ENCODE measurements around the gene BTF3.
"Not testable (repeated sequence)": the region's sequence is repeated elsewhere in the genome, so short reads cannot be mapped to it uniquely, and the experiment has no call there.

Gene BTF3

DNA sequence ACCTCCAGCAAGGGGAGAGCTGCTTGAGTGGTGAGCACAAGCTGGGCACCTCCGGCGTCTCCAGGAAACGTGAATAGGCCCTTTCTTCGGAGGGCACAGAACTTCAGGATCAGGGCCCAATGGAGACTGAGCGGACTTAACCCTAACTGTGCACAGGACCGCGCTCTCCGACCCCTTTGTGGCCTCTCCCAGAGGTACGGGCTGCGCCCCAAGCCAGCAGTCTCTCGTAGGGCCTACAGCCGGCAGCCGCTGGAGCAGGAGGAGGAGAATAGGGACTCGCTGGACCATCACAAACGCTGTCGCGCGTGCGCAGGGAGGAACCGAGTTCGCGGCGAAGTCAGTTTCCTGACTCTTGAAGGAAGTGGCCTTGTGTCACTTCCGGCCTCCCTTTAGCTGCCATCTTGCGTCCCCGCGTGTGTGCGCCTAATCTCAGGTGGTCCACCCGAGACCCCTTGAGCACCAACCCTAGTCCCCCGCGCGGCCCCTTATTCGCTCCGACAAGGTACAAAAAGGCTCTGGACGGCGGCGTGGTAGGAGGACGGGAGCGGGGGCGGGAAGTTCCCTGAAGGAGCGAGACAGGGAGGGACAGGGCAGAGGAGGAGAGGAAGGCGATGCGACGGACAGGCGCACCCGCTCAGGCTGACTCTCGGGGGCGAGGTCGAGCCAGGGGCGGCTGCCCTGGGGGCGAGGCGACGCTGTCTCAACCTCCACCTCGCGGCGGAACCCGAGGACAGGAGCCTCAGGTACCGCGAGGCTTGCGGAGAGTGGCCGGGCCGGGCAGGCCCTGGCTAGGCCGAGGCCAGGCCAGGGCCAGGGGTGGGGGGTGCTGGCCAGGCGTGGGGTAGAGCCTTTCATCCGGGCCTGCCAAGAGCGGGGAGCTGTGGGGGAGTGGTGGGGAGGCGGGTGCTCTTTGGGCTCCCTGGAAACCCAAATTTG is at the start of gene BTF3:
Gene BTF3 (plus strand): TSS at position 386 of the 936 bp plus-strand sequence. CDS start 226 bp downstream, at position 612.
- H3K4me1 ChIP-seq, result peaks cover 33% of the 10 kb centered on the region
- peak within 1 kb of the TSS; percentile 95 for H3K4me3 ChIP-seq
- peak within 1 kb of the TSS; percentile 84 for H3K4me2 ChIP-seq
- peak within 1 kb of the TSS; percentile 98 for H3K9ac ChIP-seq
- H3K36me3 ChIP-seq, result peaks cover 26% of the 10 kb centered on the region
- no peak for TF ChIP-seq Cebpa-rat (IDR thresholded peaks at IDR 0.05)
- no peaks in the 10 kb centered on the region for H3K9me3 ChIP-seq
- peaks cover 43% of the 10 kb centered on the region for H4K20me1 ChIP-seq
- H3K27me3 ChIP-seq, result no peaks in the 10 kb centered on the region
- peak within 1 kb of the TSS; percentile 99 for H3K27ac ChIP-seq

DNA sequence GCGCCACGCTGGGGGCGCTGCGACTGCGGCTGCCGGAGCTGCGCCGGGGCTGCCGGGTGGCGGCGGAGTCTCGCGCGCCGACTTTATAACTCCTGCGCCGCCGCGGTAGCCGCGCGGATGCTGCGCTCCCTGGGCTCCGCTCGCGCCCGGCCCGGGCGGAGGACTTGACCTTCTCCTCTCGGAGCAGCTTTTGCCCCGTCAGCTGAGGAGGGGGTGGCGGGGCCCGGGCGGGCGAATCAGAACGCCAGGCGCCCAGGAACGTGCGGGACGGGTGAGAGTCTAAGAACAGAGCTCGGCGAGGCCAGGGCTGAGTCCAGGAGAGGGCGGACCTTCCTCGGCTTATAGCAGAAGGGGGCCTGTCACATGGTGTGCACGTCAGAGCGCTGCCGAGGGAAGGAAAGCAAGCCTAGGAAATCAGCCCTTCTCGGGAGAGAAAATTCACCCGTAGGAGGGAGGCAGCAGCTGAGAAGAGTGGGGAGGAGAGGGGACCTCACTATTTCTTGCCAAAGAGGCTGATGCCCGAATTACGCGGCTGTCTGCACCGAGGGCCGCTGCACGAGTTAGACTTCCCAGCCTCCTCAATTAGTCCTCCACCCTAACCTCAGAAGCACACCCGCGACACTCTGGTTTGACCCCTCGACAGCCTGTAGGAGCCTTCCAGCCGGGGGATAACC is 49.6 kb upstream of the BTF3 start, which contains the start of gene FOXD1:
Gene FOXD1 (minus strand): TSS at position 315 of the 674 bp plus-strand sequence. CDS start 415 bp downstream, outside the sequence.
- H3K9me3 ChIP-seq, result peaks cover 30% of the 10 kb centered on the region
- TF ChIP-seq Cebpa-rat (IDR thresholded peaks at IDR 0.05), result no peak
- H3K27ac ChIP-seq, result no peak within 1 kb of the TSS
- H3K4me3 ChIP-seq, result peak within 1 kb of the TSS; percentile 68
- peaks cover 29% of the 10 kb centered on the region for H3K4me1 ChIP-seq
- H3K27me3 ChIP-seq, result peaks cover 100% of the 10 kb centered on the region
- peak within 1 kb of the TSS; percentile 94 for H3K4me2 ChIP-seq
- H3K36me3 ChIP-seq, result no peaks in the 10 kb centered on the region
- H4K20me1 ChIP-seq, result peaks cover 85% of the 10 kb centered on the region
- no peak within 1 kb of the TSS; the same call in 1 of the 2 replicates for H3K9ac ChIP-seq

DNA sequence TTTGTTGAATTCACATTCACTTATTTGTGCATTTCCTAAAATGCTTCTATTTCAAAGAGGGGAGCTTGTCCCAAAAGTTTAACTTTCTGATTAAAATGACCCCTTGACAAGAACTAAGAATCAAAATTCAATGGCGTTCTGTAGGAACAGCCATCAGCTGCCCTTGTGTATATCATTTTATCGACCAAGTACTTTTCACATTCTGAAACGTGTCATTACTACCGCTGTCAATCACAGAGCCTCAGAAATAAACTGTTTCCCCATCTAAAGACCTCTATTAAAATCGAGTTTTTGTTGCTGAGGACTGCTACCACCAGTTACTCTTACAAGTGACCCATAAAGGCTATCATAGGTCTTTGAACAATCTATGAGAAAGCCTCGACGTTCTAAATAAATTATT is 48.1 kb upstream of the BTF3 start:
- TF ChIP-seq Cebpa-rat (IDR thresholded peaks at IDR 0.05), result no peak
- Histone ChIP-seq H3K4me3 (no peak overlapping the region), H3K9ac (no peak overlapping the region), H3K27me3 (peaks cover 91% of the 10 kb centered on the region), H3K27ac (no peak overlapping the region), H3K4me2 (no peak overlapping the region), H3K9me3 (peaks cover 17% of the 10 kb centered on the region), H4K20me1 (peaks cover 70% of the 10 kb centered on the region), H3K36me3 (no peaks in the 10 kb centered on the region), H3K4me1 (peaks cover 29% of the 10 kb centered on the region)

DNA sequence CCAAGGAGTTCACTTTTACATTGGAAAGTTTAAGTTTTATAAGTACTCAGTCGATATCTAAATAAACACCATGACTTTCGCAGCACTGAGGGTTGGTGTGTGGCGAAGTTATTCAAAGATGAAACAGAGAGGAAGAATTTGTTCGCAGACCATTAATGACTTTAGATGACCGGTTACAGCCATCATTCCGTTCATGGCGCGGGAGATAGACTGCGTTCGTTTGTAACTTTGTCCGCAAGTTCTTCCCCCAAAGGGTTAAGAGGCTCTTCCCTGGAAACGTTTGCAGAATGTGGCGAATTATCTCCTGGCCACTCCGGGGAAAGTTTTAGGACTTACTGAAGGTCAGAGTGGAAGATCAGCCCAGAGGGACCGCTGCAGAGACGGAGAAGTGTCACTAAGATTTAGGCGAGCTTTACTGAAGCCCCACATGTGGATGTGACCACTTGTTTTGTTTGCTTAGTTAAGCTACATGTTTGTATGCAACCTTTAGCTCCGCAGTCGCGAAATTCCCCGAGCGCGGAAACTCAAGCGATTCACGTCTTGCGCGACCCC is 47.5 kb upstream of the BTF3 start:
- Histone ChIP-seq H3K4me1 (peaks cover 29% of the 10 kb centered on the region), H3K27me3 (peaks cover 85% of the 10 kb centered on the region), H3K4me3 (no peak overlapping the region), H3K27ac (no peak overlapping the region), H3K4me2 (no peak overlapping the region), H3K36me3 (no peaks in the 10 kb centered on the region), H3K9me3 (peaks cover 17% of the 10 kb centered on the region), H3K9ac (no peak overlapping the region), H4K20me1 (peaks cover 64% of the 10 kb centered on the region)
- TF ChIP-seq Cebpa-rat (IDR thresholded peaks at IDR 0.05), result no peak

DNA sequence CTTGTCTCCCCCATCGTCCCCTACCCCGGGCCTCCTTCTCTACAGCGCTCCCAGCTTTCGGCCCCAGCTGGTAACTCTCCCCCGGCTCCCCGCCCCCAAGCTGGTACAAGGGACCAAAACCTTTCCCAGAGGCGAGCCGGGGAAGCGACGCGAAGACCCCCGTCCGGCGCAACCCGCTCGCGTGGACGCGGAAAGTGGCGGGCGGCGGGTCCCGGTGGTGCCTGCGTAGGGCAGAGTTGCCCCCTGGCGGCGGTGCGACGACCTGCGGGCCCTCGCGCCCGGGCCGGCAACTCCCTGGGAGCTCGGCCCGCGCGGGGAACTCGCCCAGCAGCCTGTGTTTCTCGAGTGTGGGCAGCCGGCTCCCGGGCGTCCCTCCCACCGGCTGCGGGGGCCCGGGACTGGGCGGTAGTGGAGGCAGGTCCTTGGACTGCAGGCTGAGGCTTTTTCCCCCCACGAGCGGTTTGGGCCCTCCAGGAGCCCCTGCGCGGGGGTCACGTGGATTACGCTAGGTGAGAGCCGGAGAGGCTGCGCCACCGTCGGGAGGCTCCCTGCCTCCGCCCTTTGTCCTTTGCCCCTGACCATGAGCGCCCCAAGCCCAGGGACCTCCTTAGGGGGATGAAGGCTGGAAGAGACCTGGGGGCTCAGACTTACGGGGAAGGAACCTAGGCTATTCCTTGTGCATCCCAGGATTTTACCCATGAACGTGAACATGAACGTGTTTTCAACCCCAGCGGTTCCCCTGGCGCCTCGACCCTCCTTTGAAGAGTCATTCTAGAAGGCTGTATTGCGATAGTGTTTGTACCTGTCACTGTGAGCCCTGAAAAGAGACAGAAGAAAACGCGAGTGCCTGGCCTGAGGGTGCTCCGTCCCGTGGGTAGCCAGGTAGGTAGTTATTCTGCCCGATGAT is 46.8 kb upstream of the BTF3 start:
- H3K9ac ChIP-seq, result no peak overlapping the region
- H3K27ac ChIP-seq, result no peak overlapping the region
- no peak overlapping the region for H3K4me3 ChIP-seq
- no peaks in the 10 kb centered on the region for H3K36me3 ChIP-seq
- TF ChIP-seq Cebpa-rat (IDR thresholded peaks at IDR 0.05), result no peak
- H4K20me1 ChIP-seq, result peaks cover 56% of the 10 kb centered on the region
- no peak overlapping the region for H3K4me2 ChIP-seq
- H3K4me1 ChIP-seq, result peaks cover 29% of the 10 kb centered on the region
- H3K27me3 ChIP-seq, result peaks cover 78% of the 10 kb centered on the region
- peaks cover 17% of the 10 kb centered on the region for H3K9me3 ChIP-seq

DNA sequence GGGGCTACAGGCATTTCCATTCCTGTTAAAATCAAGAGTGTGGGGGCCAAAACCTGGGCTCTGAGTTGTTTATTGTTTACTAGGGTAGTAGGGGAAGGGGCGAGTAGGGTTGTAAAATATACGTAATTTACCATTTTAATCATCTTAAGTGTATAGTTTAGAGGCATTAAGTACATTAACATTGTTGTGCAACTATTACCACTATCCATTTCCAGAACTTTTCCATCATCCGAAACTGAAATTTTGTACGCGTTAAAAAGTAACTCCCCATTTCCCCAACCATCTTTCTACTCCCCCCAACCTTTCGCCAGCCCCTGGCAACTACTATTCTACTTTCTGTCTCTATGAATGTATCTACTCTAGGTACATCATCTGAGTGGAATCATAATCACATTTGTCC is 46.0 kb upstream of the BTF3 start:
- Histone ChIP-seq H3K4me1 (peaks cover 22% of the 10 kb centered on the region), H3K4me2 (no peak overlapping the region), H3K4me3 (no peak overlapping the region), H3K27ac (no peak overlapping the region), H3K27me3 (peaks cover 70% of the 10 kb centered on the region), H4K20me1 (peaks cover 49% of the 10 kb centered on the region), H3K9ac (no peak overlapping the region), H3K36me3 (no peaks in the 10 kb centered on the region), H3K9me3 (peaks cover 17% of the 10 kb centered on the region)
- no peak for TF ChIP-seq Cebpa-rat (IDR thresholded peaks at IDR 0.05)

DNA sequence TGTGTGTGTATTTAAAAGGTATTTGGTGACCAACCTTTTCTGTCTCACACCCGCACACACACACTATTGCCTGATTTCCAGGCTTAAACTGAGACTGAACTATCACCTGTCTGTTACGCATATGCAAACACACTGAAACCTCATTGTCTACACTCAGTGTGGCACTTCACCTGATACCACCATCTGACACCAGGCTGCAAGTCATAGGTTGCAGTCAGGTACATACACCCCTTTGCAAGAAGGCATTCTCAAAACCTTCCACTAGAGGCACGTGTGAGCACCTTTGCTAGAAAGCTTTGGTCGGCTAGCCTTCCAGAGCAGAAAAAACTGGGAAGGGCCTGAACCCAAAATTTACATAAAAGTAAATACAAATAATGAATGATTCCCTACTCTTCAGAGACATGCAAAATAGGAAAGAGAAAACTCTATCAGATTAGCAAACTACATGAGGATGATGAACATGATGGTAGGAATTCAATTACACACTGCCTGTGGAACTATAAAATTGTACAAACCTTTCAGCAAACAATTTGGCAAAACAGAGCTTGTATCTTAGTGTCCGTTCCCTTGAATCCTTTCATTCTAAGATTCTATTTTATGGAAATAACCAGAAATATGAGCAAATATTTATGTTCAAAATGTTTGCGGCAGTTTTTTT is 43.7 kb upstream of the BTF3 start:
- Histone ChIP-seq H3K9me3 (peaks cover 17% of the 10 kb centered on the region), H3K4me2 (no peak overlapping the region), H3K27ac (no peak overlapping the region), H3K4me1 (peaks cover under 1% of the 10 kb centered on the region; the same call in 1 of the 2 replicates), H3K36me3 (no peaks in the 10 kb centered on the region), H3K9ac (no peak overlapping the region), H3K4me3 (no peak overlapping the region), H3K27me3 (peaks cover 47% of the 10 kb centered on the region), H4K20me1 (peaks cover 26% of the 10 kb centered on the region)
- TF ChIP-seq Cebpa-rat (IDR thresholded peaks at IDR 0.05), result no peak

DNA sequence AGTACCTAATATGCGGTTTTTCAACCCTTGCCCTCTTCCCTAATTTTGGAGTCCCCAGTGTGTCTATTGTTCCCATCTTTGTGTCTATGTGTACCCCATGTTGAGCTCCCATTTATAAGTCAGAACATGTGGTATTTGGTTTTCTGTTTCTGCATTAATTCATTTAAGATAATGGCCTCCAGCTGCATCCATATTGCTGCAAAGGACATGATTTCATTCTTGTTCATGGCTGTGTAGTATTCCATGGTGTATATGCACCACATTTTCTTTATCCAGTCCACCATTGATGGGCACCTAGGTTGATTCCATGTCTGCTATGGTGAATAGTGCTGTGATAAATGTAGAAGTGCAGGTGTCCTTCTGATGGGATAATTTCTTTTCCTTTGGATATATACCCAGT is 41.8 kb upstream of the BTF3 start:
- H3K9me3 ChIP-seq, H3K4me2 ChIP-seq, H3K27ac ChIP-seq, H3K9ac ChIP-seq, H3K36me3 ChIP-seq, H4K20me1 ChIP-seq, H3K4me3 ChIP-seq, H3K4me1 ChIP-seq: not testable (repeated sequence)
- H3K27me3 ChIP-seq, result peaks cover 28% of the 10 kb centered on the region

DNA sequence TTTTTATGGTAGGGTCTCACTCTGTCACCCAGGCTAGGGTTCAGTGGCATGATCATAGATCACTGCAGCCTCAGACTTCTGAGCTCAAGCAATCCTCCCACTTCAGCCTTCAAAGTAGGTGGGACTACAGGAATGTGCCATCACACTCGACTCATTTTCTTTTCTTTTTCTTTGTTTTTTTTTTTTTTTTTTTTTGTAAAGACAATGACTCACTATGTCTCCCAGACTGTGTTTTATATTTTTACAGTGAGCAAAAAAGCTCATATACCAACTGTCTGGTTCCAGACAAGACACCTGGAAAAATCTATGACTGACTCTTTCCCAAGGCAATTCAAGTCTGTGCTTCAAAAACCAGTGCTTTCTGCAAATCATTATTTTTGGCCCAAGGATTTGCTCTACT is 38.9 kb upstream of the BTF3 start:
- H3K27me3 ChIP-seq, result no peaks in the 10 kb centered on the region
- H3K4me3 ChIP-seq, result no peak overlapping the region
- TF ChIP-seq Cebpa-rat (IDR thresholded peaks at IDR 0.05), result no peak
- no peak overlapping the region for H3K4me2 ChIP-seq
- H3K36me3 ChIP-seq, result no peaks in the 10 kb centered on the region
- H3K4me1 ChIP-seq, result no peaks in the 10 kb centered on the region
- no peak overlapping the region for H3K9ac ChIP-seq
- H3K9me3 ChIP-seq, result no peaks in the 10 kb centered on the region
- H3K27ac ChIP-seq, result no peak overlapping the region
- H4K20me1 ChIP-seq, result no peaks in the 10 kb centered on the region
